ENCODE measurements around the gene DDN. TPM values are rescaled to one million over a fixed set of nuclear protein-coding genes. Genes with fewer than 3 reads are reported as not detected.
A peak's percentile ranks its signal among the peaks of the same experiment; 100 is the strongest.

The DDN gene
- total RNA-seq, 1 donor from 2014 or later = not detected

DNA sequence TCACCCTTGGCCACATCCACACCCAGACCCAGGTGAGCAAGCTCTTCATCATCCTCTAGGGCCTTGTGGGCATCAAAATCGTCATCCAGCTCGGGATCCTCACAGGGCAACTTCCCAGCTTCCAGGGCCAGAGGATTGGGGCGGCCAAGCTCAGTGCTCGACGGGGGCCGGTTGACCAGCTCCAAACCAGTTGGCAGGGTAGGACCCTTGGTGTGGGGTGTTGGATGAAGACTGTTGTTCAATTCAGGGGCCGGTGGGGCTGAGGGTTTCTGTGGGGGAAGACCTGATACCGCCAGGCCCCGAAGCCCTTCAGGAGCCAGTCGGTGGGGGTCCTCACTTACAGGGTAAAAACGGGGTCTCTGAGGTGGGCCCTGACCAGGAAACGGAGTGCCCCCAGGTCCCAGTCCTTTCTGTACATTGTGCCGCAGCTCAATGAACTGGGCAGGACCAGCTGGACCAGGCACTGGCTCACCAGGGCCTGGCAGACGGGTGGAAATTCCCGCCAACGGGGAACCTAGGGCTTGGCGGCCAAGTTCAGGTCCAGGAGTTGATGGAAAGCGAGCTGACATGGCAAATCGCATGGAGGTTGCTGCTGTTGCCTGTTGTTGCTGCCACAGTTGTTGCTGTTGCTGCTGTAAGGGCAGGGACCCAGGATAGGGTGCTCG lies 39.2 kb upstream of the DDN start:
- Histone ChIP-seq H3K4me3 (no peak overlapping the region), H3K9me3 (no peaks in the 10 kb centered on the region), H3K27ac (no peak overlapping the region), H3K36me3 (peaks cover 99% of the 10 kb centered on the region), H3K27me3 (no peaks in the 10 kb centered on the region), H3K4me1 (no peaks in the 10 kb centered on the region)
- no peak for DNase-seq
- intact Hi-C loops (cut with DNase I) = no loop called here
- TF ChIP-seq, protein P1, sequence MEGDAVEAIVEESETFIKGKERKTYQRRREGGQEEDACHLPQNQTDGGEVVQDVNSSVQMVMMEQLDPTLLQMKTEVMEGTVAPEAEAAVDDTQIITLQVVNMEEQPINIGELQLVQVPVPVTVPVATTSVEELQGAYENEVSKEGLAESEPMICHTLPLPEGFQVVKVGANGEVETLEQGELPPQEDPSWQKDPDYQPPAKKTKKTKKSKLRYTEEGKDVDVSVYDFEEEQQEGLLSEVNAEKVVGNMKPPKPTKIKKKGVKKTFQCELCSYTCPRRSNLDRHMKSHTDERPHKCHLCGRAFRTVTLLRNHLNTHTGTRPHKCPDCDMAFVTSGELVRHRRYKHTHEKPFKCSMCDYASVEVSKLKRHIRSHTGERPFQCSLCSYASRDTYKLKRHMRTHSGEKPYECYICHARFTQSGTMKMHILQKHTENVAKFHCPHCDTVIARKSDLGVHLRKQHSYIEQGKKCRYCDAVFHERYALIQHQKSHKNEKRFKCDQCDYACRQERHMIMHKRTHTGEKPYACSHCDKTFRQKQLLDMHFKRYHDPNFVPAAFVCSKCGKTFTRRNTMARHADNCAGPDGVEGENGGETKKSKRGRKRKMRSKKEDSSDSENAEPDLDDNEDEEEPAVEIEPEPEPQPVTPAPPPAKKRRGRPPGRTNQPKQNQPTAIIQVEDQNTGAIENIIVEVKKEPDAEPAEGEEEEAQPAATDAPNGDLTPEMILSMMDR (IDR thresholded peaks at IDR 0.05) = no peak
- no peak for ATAC-seq

GRCh38 chr12:49037947-49038237 lies 38.7 kb upstream of the DDN start:
- Histone ChIP-seq H3K4me1 (no peaks in the 10 kb centered on the region), H3K9me3 (no peaks in the 10 kb centered on the region), H3K36me3 (peaks cover 99% of the 10 kb centered on the region), H3K27me3 (no peaks in the 10 kb centered on the region), H3K4me3 (no peak overlapping the region), H3K27ac (no peak overlapping the region)
- TF ChIP-seq, protein P1 (IDR thresholded peaks at IDR 0.05) = no peak
- intact Hi-C loops (cut with DNase I) = no loop called here
- ATAC-seq (no peak), DNase-seq (no peak)

DNA sequence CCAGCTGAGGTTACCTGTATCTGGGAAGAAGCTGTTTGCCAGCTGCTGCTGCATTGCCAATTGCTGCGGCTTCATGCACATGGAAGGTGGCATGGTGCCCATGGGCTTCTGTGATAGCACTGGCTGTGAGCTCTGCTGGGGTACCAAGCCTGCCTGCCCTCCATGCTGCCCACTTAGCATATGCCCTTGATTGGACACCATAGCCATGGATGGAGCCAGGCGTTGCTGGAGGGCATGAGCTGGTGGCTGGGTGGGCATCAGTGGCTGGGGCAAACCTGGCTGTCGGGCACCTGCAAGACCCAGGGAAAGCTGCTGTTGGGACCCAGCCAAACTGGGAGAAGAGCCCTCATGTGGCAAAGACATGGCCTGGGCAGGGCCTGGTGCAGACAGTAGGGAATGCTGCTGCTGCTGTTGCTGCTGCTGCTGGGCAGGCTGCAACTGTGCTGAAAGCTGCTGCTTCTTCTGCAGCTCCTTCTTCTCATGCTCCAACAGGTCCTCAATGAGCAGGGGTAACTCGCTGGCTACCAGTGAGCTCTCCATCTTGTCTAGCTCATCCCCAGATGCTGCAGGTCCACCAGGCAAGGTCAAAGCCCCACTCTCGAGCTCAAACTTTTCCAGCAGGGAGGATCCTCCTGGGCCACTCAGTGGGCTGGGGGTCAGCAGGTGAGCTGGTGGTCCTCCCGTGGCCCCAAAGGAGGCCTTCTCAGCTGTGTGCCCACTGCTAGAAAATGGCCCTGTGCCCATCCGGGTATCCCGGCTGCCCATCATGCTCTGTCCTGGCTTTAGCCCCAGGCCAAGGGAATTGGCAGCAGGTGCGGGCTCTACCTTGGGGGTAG lies 38.2 kb upstream of the DDN start:
- H3K27me3 ChIP-seq = no peaks in the 10 kb centered on the region
- ATAC-seq = no peak
- H3K4me3 ChIP-seq = no peak overlapping the region
- no peaks in the 10 kb centered on the region for H3K9me3 ChIP-seq
- no peaks in the 10 kb centered on the region for H3K4me1 ChIP-seq
- peaks cover 99% of the 10 kb centered on the region for H3K36me3 ChIP-seq
- intact Hi-C loops (cut with DNase I) = no loop called here
- DNase-seq = peak; percentile 63
- TF ChIP-seq, protein P1 (IDR thresholded peaks at IDR 0.05) = no peak
- no peak overlapping the region for H3K27ac ChIP-seq

GRCh38 chr12:49036029-49036428 lies 36.9 kb upstream of the DDN start:
- Histone ChIP-seq H3K27ac (no peak overlapping the region), H3K4me1 (peaks cover 4% of the 10 kb centered on the region), H3K4me3 (no peak overlapping the region), H3K36me3 (peaks cover 99% of the 10 kb centered on the region), H3K27me3 (no peaks in the 10 kb centered on the region), H3K9me3 (no peaks in the 10 kb centered on the region)
- DNase-seq = no peak
- ATAC-seq = no peak
- TF ChIP-seq, protein P1 (IDR thresholded peaks at IDR 0.05) = no peak
- intact Hi-C loops (cut with DNase I) = no loop called here

GRCh38 chr12:49034286-49034622 lies 35.1 kb upstream of the DDN start:
- intact Hi-C loops (cut with DNase I) = no loop called here
- Histone ChIP-seq H3K36me3 (peaks cover 88% of the 10 kb centered on the region), H3K27me3 (no peaks in the 10 kb centered on the region), H3K4me3 (no peak overlapping the region), H3K4me1 (peaks cover 4% of the 10 kb centered on the region), H3K9me3 (no peaks in the 10 kb centered on the region), H3K27ac (no peak overlapping the region)
- no peak for ATAC-seq
- DNase-seq = no peak
- TF ChIP-seq, protein P1 (IDR thresholded peaks at IDR 0.05) = no peak

All from upper lobe of right lung (tissue), 1 donor.